Loucy (cell line): ENCODE results near the gene RIMBP2.

ENCODE experiments used
- H2AFZ ChIP-seq: fragments of 200-600 bp; sonication (generic); 2 replicates; pipeline ENCODE4 v1.6.0; 2016; ENCODE audit warnings: antibody characterized with exemption, mild to moderate bottlenecking, low read length, moderate library complexity
- H3F3A ChIP-seq: fragments of 200-600 bp; 2 replicates; pipeline ENCODE4 v1.6.0; 2016; ENCODE audit warnings: antibody characterized with exemption, low read depth, mild to moderate bottlenecking
- H3K27me3 ChIP-seq: fragments of 200-600 bp; sonication (generic); 2 replicates; pipeline ENCODE4 v1.6.1; 2014; ENCODE audit warnings: low read length, mild to moderate bottlenecking; ENCODE audit not compliant: insufficient read depth, poor library complexity, severe bottlenecking
- H3K36me3 ChIP-seq: fragments of 200-600 bp; sonication (generic); 2 replicates; pipeline ENCODE4 v1.6.1; 2016; ENCODE audit warnings: low read length; ENCODE audit not compliant: insufficient read depth
- H3K4me1 ChIP-seq: fragments of 200-600 bp; sonication (generic); 2 replicates; pipeline ENCODE4 v1.5.1; 2014; ENCODE audit warnings: low read length, mild to moderate bottlenecking; ENCODE audit not compliant: insufficient read depth, poor library complexity, severe bottlenecking
- H3K4me2 ChIP-seq: fragments of 200-600 bp; sonication (generic); 2 replicates; pipeline ENCODE4 v1.6.0; 2014; ENCODE audit warnings: antibody characterized with exemption, low read length, low read depth, mild to moderate bottlenecking; ENCODE audit not compliant: poor library complexity, severe bottlenecking
- H3K4me3 ChIP-seq: fragments of 200-600 bp; sonication (generic); 2 replicates; pipeline ENCODE4 v1.5.1; 2014; ENCODE audit warnings: low read length, mild to moderate bottlenecking, mixed read lengths; ENCODE audit not compliant: poor library complexity, severe bottlenecking
- H3K79me2 ChIP-seq: fragments of 200-600 bp; sonication (generic); 2 replicates; pipeline ENCODE4 v1.6.1; 2014; ENCODE audit warnings: low read length; ENCODE audit not compliant: insufficient read depth
- H3K9ac ChIP-seq: fragments of 200-600 bp; sonication (generic); 2 replicates; pipeline ENCODE4 v1.6.0; 2014; ENCODE audit warnings: mild to moderate bottlenecking, low read depth, low read length, moderate library complexity; ENCODE audit not compliant: poor library complexity, severe bottlenecking
- H3K9me2 ChIP-seq: fragments of 200-600 bp; sonication (generic); replicated peaks from 2 replicates; pipeline ENCODE4 v1.6.1; 2016; ENCODE audit warnings: low read depth, low read length, mixed read lengths
- H3K9me3 ChIP-seq: fragments of 200-600 bp; sonication (generic); 2 replicates; pipeline ENCODE4 v1.6.1; 2014; ENCODE audit warnings: mild to moderate bottlenecking, antibody characterized with exemption, low read length, low read depth; ENCODE audit not compliant: insufficient read depth
- H4K20me1 ChIP-seq: fragments of 200-600 bp; sonication (generic); 2 replicates; pipeline ENCODE4 v1.6.0; 2014; ENCODE audit warnings: antibody characterized with exemption, low read length, mild to moderate bottlenecking; ENCODE audit not compliant: insufficient read depth, poor library complexity, severe bottlenecking
- EZH2phosphoT487 ChIP-seq: fragments of 200-600 bp; IDR thresholded peaks from 2 replicates; pipeline ENCODE4 v1.6.1; 2018; ENCODE audit warnings: antibody characterized with exemption, mild to moderate bottlenecking, moderate library complexity, borderline replicate concordance
- TF ChIP-seq, protein P1 (sequence below): fragments of 200-600 bp; sonication (generic); conservative IDR thresholded peaks from 2 replicates; pipeline ENCODE4 v1.5.1; 2014; ENCODE audit warnings: mild to moderate bottlenecking, antibody characterized with exemption, low read length

RIMBP2 gene

GRCh38 chr12:130620281-130620680, 95.8 kb downstream of the RIMBP2 start:
- Histone ChIP-seq H3K9me3 (peaks cover 13% of the 10 kb centered on the region; the same call in 1 of the 2 replicates), H3K79me2 (no peaks in the 10 kb centered on the region), H2AFZ (no peak overlapping the region), H4K20me1 (no peaks in the 10 kb centered on the region), H3K4me3 (no peak overlapping the region), H3K36me3 (no peaks in the 10 kb centered on the region), H3K4me2 (no peak overlapping the region), H3K9me2 (no peaks in the 10 kb centered on the region), H3K9ac (no peak overlapping the region), H3K4me1 (no peaks in the 10 kb centered on the region), H3F3A (no peaks in the 10 kb centered on the region), H3K27me3 (no peaks in the 10 kb centered on the region)
- TF ChIP-seq, protein P1, sequence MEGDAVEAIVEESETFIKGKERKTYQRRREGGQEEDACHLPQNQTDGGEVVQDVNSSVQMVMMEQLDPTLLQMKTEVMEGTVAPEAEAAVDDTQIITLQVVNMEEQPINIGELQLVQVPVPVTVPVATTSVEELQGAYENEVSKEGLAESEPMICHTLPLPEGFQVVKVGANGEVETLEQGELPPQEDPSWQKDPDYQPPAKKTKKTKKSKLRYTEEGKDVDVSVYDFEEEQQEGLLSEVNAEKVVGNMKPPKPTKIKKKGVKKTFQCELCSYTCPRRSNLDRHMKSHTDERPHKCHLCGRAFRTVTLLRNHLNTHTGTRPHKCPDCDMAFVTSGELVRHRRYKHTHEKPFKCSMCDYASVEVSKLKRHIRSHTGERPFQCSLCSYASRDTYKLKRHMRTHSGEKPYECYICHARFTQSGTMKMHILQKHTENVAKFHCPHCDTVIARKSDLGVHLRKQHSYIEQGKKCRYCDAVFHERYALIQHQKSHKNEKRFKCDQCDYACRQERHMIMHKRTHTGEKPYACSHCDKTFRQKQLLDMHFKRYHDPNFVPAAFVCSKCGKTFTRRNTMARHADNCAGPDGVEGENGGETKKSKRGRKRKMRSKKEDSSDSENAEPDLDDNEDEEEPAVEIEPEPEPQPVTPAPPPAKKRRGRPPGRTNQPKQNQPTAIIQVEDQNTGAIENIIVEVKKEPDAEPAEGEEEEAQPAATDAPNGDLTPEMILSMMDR, result no peak
- no peak for TF ChIP-seq EZH2phosphoT487

- no peaks in the 10 kb centered on the region for H4K20me1 ChIP-seq
- no peaks in the 10 kb centered on the region for H3K79me2 ChIP-seq
- no peak overlapping the region for H3K4me3 ChIP-seq
Observed at GRCh38 chr12:130619385-130620001, 96.6 kb downstream of the RIMBP2 start.

GRCh38 chr12:130617219-130617618, 98.9 kb downstream of the RIMBP2 start:
- H3F3A ChIP-seq, result no peaks in the 10 kb centered on the region
- no peak overlapping the region for H3K4me3 ChIP-seq
- H3K27me3 ChIP-seq, result no peaks in the 10 kb centered on the region
- H2AFZ ChIP-seq, result no peak overlapping the region
- no peaks in the 10 kb centered on the region for H4K20me1 ChIP-seq
- no peaks in the 10 kb centered on the region for H3K9me2 ChIP-seq
- H3K4me2 ChIP-seq, result no peak overlapping the region
- H3K36me3 ChIP-seq, result no peaks in the 10 kb centered on the region
- peaks cover 13% of the 10 kb centered on the region; the same call in 1 of the 2 replicates for H3K9me3 ChIP-seq
- H3K79me2 ChIP-seq, result no peaks in the 10 kb centered on the region
- no peaks in the 10 kb centered on the region for H3K4me1 ChIP-seq
- H3K9ac ChIP-seq, result no peak overlapping the region
- TF ChIP-seq, protein P1, result no peak
- TF ChIP-seq EZH2phosphoT487, result no peak

More at GRCh38 chr12:130619385-130620001, 96.6 kb downstream of the RIMBP2 start:
- Histone ChIP-seq H3K4me1 (no peaks in the 10 kb centered on the region), H3K9me2 (no peaks in the 10 kb centered on the region), H3K4me2 (no peak overlapping the region), H3K27me3 (no peaks in the 10 kb centered on the region), H3K9me3 (peaks cover 13% of the 10 kb centered on the region; the same call in 1 of the 2 replicates), H3K9ac (no peak overlapping the region), H3F3A (no peaks in the 10 kb centered on the region), H3K36me3 (no peaks in the 10 kb centered on the region), H2AFZ (no peak overlapping the region)
- TF ChIP-seq, protein P1, result no peak
- TF ChIP-seq EZH2phosphoT487, result no peak
